Loucy (cell line): ENCODE data around the gene CCL20.

Source experiments
- EZH2phosphoT487 ChIP-seq: fragments of 200-600 bp; IDR thresholded peaks from 2 replicates; pipeline ENCODE4 v1.6.1; 2018; ENCODE audit warnings: antibody characterized with exemption, mild to moderate bottlenecking, moderate library complexity, borderline replicate concordance
- TF ChIP-seq, protein P1 (sequence below): fragments of 200-600 bp; sonication (generic); conservative IDR thresholded peaks from 2 replicates; pipeline ENCODE4 v1.5.1; 2014; ENCODE audit warnings: mild to moderate bottlenecking, antibody characterized with exemption, low read length

DNA sequence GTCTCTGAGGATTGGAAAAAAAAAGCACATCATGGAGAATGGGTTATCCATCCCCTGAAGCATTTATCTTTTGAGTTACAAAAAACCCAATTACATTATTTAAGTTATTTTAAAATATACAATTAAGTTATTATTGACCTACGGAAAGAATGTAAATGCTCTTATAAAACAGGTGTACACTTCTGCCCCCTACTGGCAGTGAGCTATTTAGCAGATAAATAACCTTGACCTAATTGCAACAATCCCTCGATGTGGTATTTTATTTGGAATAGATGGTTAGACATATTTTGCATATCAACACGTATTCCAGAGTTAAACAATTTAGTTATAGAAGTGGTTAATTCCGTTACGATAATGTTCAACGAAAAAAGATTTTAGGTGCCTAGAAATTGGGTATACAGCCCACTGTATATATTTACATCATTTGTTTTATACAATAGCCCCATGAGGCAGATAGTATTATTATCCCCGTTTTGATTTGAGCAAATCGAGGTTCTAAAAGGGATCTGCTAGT, 48.6 kb downstream of the CCL20 start:
- TF ChIP-seq, protein P1, sequence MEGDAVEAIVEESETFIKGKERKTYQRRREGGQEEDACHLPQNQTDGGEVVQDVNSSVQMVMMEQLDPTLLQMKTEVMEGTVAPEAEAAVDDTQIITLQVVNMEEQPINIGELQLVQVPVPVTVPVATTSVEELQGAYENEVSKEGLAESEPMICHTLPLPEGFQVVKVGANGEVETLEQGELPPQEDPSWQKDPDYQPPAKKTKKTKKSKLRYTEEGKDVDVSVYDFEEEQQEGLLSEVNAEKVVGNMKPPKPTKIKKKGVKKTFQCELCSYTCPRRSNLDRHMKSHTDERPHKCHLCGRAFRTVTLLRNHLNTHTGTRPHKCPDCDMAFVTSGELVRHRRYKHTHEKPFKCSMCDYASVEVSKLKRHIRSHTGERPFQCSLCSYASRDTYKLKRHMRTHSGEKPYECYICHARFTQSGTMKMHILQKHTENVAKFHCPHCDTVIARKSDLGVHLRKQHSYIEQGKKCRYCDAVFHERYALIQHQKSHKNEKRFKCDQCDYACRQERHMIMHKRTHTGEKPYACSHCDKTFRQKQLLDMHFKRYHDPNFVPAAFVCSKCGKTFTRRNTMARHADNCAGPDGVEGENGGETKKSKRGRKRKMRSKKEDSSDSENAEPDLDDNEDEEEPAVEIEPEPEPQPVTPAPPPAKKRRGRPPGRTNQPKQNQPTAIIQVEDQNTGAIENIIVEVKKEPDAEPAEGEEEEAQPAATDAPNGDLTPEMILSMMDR = peak; percentile 72
- no peak for TF ChIP-seq EZH2phosphoT487
